Measurements from ENCODE around the gene TMEM108. TPM values are rescaled to one million over a fixed set of nuclear protein-coding genes. Genes with fewer than 3 reads are reported as not detected.

Gene TMEM108
- total RNA-seq, 1 experiment from 2014 or later: not detected

DNA sequence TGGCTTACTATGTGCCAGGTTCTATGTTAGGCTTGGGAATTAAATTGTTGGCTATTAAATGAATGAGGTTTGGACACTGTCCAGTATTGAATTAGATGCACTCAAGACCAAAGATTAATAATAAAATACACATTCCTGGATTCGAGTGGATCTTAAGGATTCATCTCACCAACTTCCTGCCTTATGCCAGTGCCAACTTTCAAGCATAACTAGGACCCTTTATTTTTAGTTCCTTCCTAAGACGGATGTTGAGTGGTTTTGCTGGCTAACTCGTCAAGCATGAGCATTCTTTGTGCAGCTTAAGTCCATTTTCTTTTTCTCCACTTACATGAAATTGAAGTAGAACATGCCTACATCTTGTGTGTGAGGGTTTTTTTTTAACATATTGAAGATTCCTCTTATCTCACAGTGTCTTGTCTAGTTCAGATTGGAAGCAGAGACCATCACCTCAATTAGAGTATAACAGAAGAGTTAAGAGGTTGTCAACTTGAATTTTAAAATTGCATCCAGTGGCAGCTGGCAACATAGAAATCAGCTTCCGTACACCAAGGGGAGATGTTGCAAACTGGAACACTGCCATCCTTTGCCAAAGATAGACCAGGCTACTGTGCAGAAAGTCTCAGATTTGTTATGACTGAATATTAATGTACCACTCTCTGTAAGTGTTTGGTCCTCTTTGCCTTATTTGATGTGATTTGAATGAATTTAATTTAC lies 255.4 kb downstream of the TMEM108 start:
- ChIA-PET RAD21 (ENCODE audit: low non-redundant PET in 1 of 2, low total read pairs in 2 of 2, uncharacterized antibody in 2 of 2, unreplicated experiment in 2 of 2) (no interaction called here), POLR2A (no interaction called here)

DNA sequence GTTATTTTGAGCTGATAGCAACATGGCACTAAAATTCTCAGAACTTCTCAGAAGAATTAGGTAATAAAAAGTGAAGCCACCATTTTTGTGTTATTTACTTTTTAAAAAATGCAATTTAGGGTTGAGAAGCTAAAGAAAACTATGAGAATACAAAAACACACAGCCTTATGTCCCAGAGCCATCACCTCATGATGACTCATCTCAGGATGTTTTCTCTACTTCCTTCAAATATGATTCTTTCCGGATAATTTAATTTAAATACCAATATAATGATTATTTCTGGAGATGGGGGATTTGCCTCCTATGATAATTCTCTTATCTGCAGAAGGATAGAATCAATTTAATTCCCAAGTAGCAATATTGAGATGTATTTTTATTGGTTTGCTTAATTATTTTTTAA lies 256.1 kb downstream of the TMEM108 start:
- BruUV-seq (replicated peaks): no TSS peak
- Histone ChIP-seq H3K27ac (ENCODE audit: low read depth, low read length) (no peak overlapping the region), H3K36me3 (ENCODE audit: control insufficient read depth in 1 of 2, insufficient read depth in 2 of 2, low read length in 2 of 2) (no peaks in the 10 kb centered on the region), H3K4me3 (replicated peaks in 1 of 2; ENCODE audit: low read depth in 1 of 2, low read length in 2 of 2) (no peak overlapping the region), H3K4me1 (ENCODE audit: control insufficient read depth in 1 of 2, insufficient read depth in 2 of 2, low read length in 2 of 2) (peaks cover 3 to 7% of the 10 kb centered on the region in 2 experiments; a peak in 3 of 4 replicates), H3K9ac (ENCODE audit: low read length) (no peak overlapping the region), H3K9me3 (ENCODE audit: control insufficient read depth in 1 of 2, insufficient read depth in 1 of 2, low read depth in 1 of 2, low read length in 2 of 2) (no peaks in the 10 kb centered on the region), H2AFZ (ENCODE audit: low read depth, low read length, poor library complexity, severe bottlenecking) (no peak overlapping the region), H3K79me2 (ENCODE audit: insufficient read depth, low read length) (no peaks in the 10 kb centered on the region), H3K4me2 (ENCODE audit: low read length) (no peak overlapping the region), H3K27me3 (ENCODE audit: insufficient read depth, low read length) (peaks cover 86% of the 10 kb centered on the region), H3K9me2 (ENCODE audit: insufficient read depth) (no peaks in the 10 kb centered on the region), H4K20me1 (ENCODE audit: insufficient read depth) (no peaks in the 10 kb centered on the region)
- DNase-seq (ENCODE audit: low read depth, low spot score) (no peak), ATAC-seq (no peak)
- ChIA-PET POLR2A (no interaction called here), RAD21 (ENCODE audit: low non-redundant PET in 1 of 2, low total read pairs in 2 of 2, uncharacterized antibody in 2 of 2, unreplicated experiment in 2 of 2) (no interaction called here), CTCF (no interaction called here)
- intact Hi-C loops (cut with micrococcal nuclease): no loop called here
- no peak for TF ChIP-seq ELF1 (IDR thresholded peaks at IDR 0.05; ENCODE audit: borderline replicate concordance, low read depth)
- TF ChIP-seq ZNF274 (IDR thresholded peaks at IDR 0.05; ENCODE audit: low read depth, low read length): no peak
- no peak for TF ChIP-seq JUND (IDR thresholded peaks at IDR 0.05)
- TF ChIP-seq EZH2phosphoT487 (IDR thresholded peaks at IDR 0.05; ENCODE audit: borderline replicate concordance): no peak
- no peak for TF ChIP-seq SP1 (IDR thresholded peaks at IDR 0.05; ENCODE audit: low read depth)
- no peak for TF ChIP-seq ZBTB33 (IDR thresholded peaks at IDR 0.05; ENCODE audit: extremely low read depth, insufficient replicate concordance, low read length)
- no peak for TF ChIP-seq POLR2AphosphoS5 (IDR thresholded peaks at IDR 0.05; ENCODE audit: low read depth, low read length)
- TF ChIP-seq ZFX (IDR thresholded peaks at IDR 0.05): no peak
- TF ChIP-seq TCF7L2 (IDR thresholded peaks at IDR 0.05; ENCODE audit: borderline replicate concordance, extremely low read depth, insufficient read depth, insufficient read length): no peak
- TF ChIP-seq YY1 (IDR thresholded peaks at IDR 0.05; ENCODE audit: extremely low read depth, insufficient replicate concordance, low read depth, low read length): no peak
- TF ChIP-seq RAD21 (IDR thresholded peaks at IDR 0.05; ENCODE audit: low read depth): no peak

More for the DNA sequence above, 255.4 kb downstream of the TMEM108 start:
- Histone ChIP-seq H3K9ac (ENCODE audit: low read length) (no peak overlapping the region), H3K4me3 (replicated peaks in 1 of 2; ENCODE audit: low read depth in 1 of 2, low read length in 2 of 2) (no peak overlapping the region), H3K27ac (ENCODE audit: low read depth, low read length) (no peak overlapping the region), H3K9me3 (ENCODE audit: control insufficient read depth in 1 of 2, insufficient read depth in 1 of 2, low read depth in 1 of 2, low read length in 2 of 2) (no peaks in the 10 kb centered on the region), H3K9me2 (ENCODE audit: insufficient read depth) (no peaks in the 10 kb centered on the region), H3K4me1 (ENCODE audit: control insufficient read depth in 1 of 2, insufficient read depth in 2 of 2, low read length in 2 of 2) (peaks cover 3 to 7% of the 10 kb centered on the region in 2 experiments; a peak in 3 of 4 replicates), H3K27me3 (ENCODE audit: insufficient read depth, low read length) (peaks cover 86% of the 10 kb centered on the region), H3K36me3 (ENCODE audit: control insufficient read depth in 1 of 2, insufficient read depth in 2 of 2, low read length in 2 of 2) (no peaks in the 10 kb centered on the region), H3K4me2 (ENCODE audit: low read length) (no peak overlapping the region), H2AFZ (ENCODE audit: low read depth, low read length, poor library complexity, severe bottlenecking) (no peak overlapping the region), H3K79me2 (ENCODE audit: insufficient read depth, low read length) (no peaks in the 10 kb centered on the region), H4K20me1 (ENCODE audit: insufficient read depth) (no peaks in the 10 kb centered on the region)
- TF ChIP-seq, protein P1, sequence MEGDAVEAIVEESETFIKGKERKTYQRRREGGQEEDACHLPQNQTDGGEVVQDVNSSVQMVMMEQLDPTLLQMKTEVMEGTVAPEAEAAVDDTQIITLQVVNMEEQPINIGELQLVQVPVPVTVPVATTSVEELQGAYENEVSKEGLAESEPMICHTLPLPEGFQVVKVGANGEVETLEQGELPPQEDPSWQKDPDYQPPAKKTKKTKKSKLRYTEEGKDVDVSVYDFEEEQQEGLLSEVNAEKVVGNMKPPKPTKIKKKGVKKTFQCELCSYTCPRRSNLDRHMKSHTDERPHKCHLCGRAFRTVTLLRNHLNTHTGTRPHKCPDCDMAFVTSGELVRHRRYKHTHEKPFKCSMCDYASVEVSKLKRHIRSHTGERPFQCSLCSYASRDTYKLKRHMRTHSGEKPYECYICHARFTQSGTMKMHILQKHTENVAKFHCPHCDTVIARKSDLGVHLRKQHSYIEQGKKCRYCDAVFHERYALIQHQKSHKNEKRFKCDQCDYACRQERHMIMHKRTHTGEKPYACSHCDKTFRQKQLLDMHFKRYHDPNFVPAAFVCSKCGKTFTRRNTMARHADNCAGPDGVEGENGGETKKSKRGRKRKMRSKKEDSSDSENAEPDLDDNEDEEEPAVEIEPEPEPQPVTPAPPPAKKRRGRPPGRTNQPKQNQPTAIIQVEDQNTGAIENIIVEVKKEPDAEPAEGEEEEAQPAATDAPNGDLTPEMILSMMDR (IDR thresholded peaks at IDR 0.05 in 2 of 3, conservative IDR thresholded peaks at IDR 0.05 in 1 of 3; ENCODE audit: borderline replicate concordance in 1 of 3, insufficient read depth in 1 of 3, low read depth in 2 of 3, low read length in 2 of 3): no peak
- TF ChIP-seq ZFX (IDR thresholded peaks at IDR 0.05) (no peak), SP1 (IDR thresholded peaks at IDR 0.05; ENCODE audit: low read depth) (no peak), SRF (IDR thresholded peaks at IDR 0.05; ENCODE audit: low read depth) (no peak), CEBPB (IDR thresholded peaks at IDR 0.05; ENCODE audit: low read depth) (no peak), EZH2phosphoT487 (IDR thresholded peaks at IDR 0.05; ENCODE audit: borderline replicate concordance) (no peak)
- TF ChIP-seq, protein P2, sequence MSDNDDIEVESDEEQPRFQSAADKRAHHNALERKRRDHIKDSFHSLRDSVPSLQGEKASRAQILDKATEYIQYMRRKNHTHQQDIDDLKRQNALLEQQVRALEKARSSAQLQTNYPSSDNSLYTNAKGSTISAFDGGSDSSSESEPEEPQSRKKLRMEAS (IDR thresholded peaks at IDR 0.05): no peak
- ATAC-seq: no peak
- BruUV-seq (replicated peaks): no TSS peak
- intact Hi-C loops (cut with micrococcal nuclease): no loop called here
- CTCF ChIA-PET: no interaction called here
- DNase-seq (ENCODE audit: low read depth, low spot score): no peak
